ENCODE results near the gene SH3BP5L. TPM values are rescaled to one million over a fixed set of nuclear protein-coding genes. Genes with fewer than 3 reads are reported as not detected.

SH3BP5L gene
- total and polyA plus RNA-seq, 10 of the 15 experiments (the other 5 are each of a cell fraction or from before 2014, with no cell fraction given), result 1.1 to 22.8 (median 10.9) TPM

GRCh38 chr1:248813546-248813945, 12.2 kb downstream of the SH3BP5L start:
- H2AFZ ChIP-seq (ENCODE audit: control insufficient read depth, low read depth, low read length), result no peak overlapping the region
- ChIA-PET RAD21 (ENCODE audit: unreplicated experiment) (no interaction called here), SMC1A (ENCODE audit: uncharacterized antibody, unreplicated experiment) (interaction anchor here (0.6 kb wide), 1 partner anchor 108 kb away, joined by 3 read pairs; no protein-coding TSS in a partner anchor), POLR2A (no interaction called here), CTCF (interaction anchor here (0.8 to 1.5 kb wide), 2 partner anchors 112 to 409 kb away, joined by 3 read pairs; no protein-coding TSS in a partner anchor)
- H3K4me3 ChIP-seq, result no peak overlapping the region
- peaks cover 14 to 30% of the 10 kb centered on the region in 2 experiments; a peak in 3 of 4 replicates for H3K36me3 ChIP-seq (ENCODE audit: control insufficient read depth in 2 of 2, insufficient read depth in 2 of 2, low read length in 1 of 2)
- H3K4me2 ChIP-seq (ENCODE audit: control insufficient read depth, insufficient read depth), result no peak overlapping the region
- ATAC-seq (no peak), FAIRE-seq (no peak), DNase-seq (ENCODE audit: low read depth, low spot score) (no peak)
- 84% methylated on average over 8 of the region's 8 CpGs for WGBS (ENCODE audit: insufficient coverage, insufficient replicate concordance, low lambda C conversion rate, missing lambda C conversion rate)
- TF ChIP-seq, protein P1, sequence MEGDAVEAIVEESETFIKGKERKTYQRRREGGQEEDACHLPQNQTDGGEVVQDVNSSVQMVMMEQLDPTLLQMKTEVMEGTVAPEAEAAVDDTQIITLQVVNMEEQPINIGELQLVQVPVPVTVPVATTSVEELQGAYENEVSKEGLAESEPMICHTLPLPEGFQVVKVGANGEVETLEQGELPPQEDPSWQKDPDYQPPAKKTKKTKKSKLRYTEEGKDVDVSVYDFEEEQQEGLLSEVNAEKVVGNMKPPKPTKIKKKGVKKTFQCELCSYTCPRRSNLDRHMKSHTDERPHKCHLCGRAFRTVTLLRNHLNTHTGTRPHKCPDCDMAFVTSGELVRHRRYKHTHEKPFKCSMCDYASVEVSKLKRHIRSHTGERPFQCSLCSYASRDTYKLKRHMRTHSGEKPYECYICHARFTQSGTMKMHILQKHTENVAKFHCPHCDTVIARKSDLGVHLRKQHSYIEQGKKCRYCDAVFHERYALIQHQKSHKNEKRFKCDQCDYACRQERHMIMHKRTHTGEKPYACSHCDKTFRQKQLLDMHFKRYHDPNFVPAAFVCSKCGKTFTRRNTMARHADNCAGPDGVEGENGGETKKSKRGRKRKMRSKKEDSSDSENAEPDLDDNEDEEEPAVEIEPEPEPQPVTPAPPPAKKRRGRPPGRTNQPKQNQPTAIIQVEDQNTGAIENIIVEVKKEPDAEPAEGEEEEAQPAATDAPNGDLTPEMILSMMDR (IDR thresholded peaks at IDR 0.05 in 2 of 3, conservative IDR thresholded peaks at IDR 0.05 in 1 of 3; ENCODE audit: control insufficient read depth in 2 of 3, extremely low read depth in 1 of 3, insufficient read depth in 1 of 3, low read depth in 3 of 3, low read length in 3 of 3), result no peak
- intact Hi-C loops (cut with micrococcal nuclease; ENCODE audit: unreplicated experiment), result no loop called here
- no peaks in the 10 kb centered on the region for H3K9me3 ChIP-seq (replicated peaks; ENCODE audit: control insufficient read depth, insufficient read depth, low read length)
- no TSS peak for BruUV-seq (replicated peaks)
- peaks cover 2% of the 10 kb centered on the region for H3K4me1 ChIP-seq (ENCODE audit: control insufficient read depth, insufficient read depth, low read length)
- no peaks in the 10 kb centered on the region for H3K27me3 ChIP-seq (replicated peaks in 1 of 2; ENCODE audit: control insufficient read depth in 2 of 2, insufficient read depth in 2 of 2, low read length in 1 of 2)
- no peak overlapping the region for H3K27ac ChIP-seq (ENCODE audit: control insufficient read depth, insufficient read depth)
- no peak overlapping the region for H3K9ac ChIP-seq (ENCODE audit: control insufficient read depth, insufficient read depth, low read length)
- H3K79me2 ChIP-seq (ENCODE audit: control insufficient read depth, insufficient read depth, low read length), result peaks cover 3% of the 10 kb centered on the region
- no peaks in the 10 kb centered on the region for H4K20me1 ChIP-seq (ENCODE audit: control insufficient read depth, insufficient read depth)
- in situ Hi-C loops (cut with MboI), result no loop called here

DNA sequence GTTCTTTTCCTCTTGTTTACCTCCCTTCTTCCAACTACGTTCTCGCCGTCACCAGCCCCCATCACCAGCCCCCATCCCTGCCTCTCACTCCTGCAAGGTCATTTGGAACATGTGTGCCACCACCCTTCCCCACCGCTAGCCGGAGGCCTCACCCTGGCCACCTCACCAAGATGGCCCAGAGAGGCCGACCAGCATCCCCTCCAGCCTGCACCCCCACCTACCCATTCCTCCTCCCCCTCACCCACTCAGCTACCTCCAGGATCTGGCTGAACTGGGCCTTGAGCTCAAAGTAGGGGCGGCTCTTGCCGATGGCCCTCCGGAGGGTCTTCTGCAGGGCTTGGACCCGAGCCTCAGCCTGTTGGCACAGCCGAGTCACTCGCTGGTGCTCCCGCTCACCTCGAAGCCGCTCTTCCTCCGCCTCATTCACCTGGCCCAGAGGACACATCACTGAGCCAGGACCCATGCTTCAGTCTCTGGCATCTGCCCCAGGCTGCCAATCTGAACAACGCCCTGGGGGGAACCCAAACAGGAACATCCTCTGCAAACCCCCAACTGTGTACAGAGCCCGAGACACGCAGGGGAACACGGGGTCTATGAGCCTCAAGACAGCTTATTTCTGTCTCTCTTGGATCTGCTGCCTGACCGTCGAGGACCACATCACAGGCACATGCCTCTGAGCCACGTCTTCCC, 12.8 kb downstream of the SH3BP5L start:
- H4K20me1 ChIP-seq (ENCODE audit: control insufficient read depth, insufficient read depth), result no peaks in the 10 kb centered on the region
- H3K4me2 ChIP-seq (ENCODE audit: control insufficient read depth, insufficient read depth), result no peak overlapping the region
- ChIA-PET CTCF (interaction anchor here (0.6 to 0.8 kb wide), 3 partner anchors 50 to 408 kb away, joined by 3 read pairs; no protein-coding TSS in a partner anchor), SMC1A (ENCODE audit: uncharacterized antibody, unreplicated experiment) (interaction anchor here (1.2 kb wide), 1 partner anchor 119 kb away, joined by 3 read pairs; no protein-coding TSS in a partner anchor), POLR2A (no interaction called here), RAD21 (ENCODE audit: unreplicated experiment) (interaction anchor here (0.7 kb wide), 1 partner anchor 126 kb away, joined by 4 read pairs; no protein-coding TSS in a partner anchor)
- H3K79me2 ChIP-seq (ENCODE audit: control insufficient read depth, insufficient read depth, low read length), result no peaks in the 10 kb centered on the region
- no peak overlapping the region for H2AFZ ChIP-seq (ENCODE audit: control insufficient read depth, low read depth, low read length)
- no TSS peak for BruUV-seq (replicated peaks)
- no peaks in the 10 kb centered on the region for H3K27me3 ChIP-seq (replicated peaks in 1 of 2; ENCODE audit: control insufficient read depth in 2 of 2, insufficient read depth in 2 of 2, low read length in 1 of 2)
- no peak for ATAC-seq
- FAIRE-seq, result no peak
- H3K9me3 ChIP-seq (replicated peaks; ENCODE audit: control insufficient read depth, insufficient read depth, low read length), result no peaks in the 10 kb centered on the region
- 90% methylated on average over 22 of the region's 23 CpGs for WGBS (ENCODE audit: insufficient coverage, insufficient replicate concordance, low lambda C conversion rate, missing lambda C conversion rate)
- in situ Hi-C loops (cut with MboI) (no loop called here), intact Hi-C loops (cut with micrococcal nuclease; ENCODE audit: unreplicated experiment) (no loop called here)
- H3K4me3 ChIP-seq, result no peak overlapping the region
- H3K27ac ChIP-seq (ENCODE audit: control insufficient read depth, insufficient read depth), result no peak overlapping the region
- no peak overlapping the region for H3K9ac ChIP-seq (ENCODE audit: control insufficient read depth, insufficient read depth, low read length)
- no peak for DNase-seq (ENCODE audit: low read depth, low spot score)
- H3K36me3 ChIP-seq (ENCODE audit: control insufficient read depth in 2 of 2, insufficient read depth in 2 of 2, low read length in 1 of 2), result peaks cover 14 to 30% of the 10 kb centered on the region in 2 experiments; a peak in 3 of 4 replicates
- H3K4me1 ChIP-seq (ENCODE audit: control insufficient read depth, insufficient read depth, low read length), result no peaks in the 10 kb centered on the region
- TF ChIP-seq SUPT20H (IDR thresholded peaks at IDR 0.05; ENCODE audit: borderline replicate concordance, control insufficient read depth, low read depth, low read length), result no peak
- TF ChIP-seq, protein P2, sequence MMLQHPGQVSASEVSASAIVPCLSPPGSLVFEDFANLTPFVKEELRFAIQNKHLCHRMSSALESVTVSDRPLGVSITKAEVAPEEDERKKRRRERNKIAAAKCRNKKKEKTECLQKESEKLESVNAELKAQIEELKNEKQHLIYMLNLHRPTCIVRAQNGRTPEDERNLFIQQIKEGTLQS (IDR thresholded peaks at IDR 0.05; ENCODE audit: borderline replicate concordance, extremely low read depth, low read depth, low read length), result no peak
- TF ChIP-seq WRNIP1 (IDR thresholded peaks at IDR 0.05; ENCODE audit: borderline replicate concordance, low read depth, low read length), result no peak
- no peak for TF ChIP-seq JUND (IDR thresholded peaks at IDR 0.05; ENCODE audit: low read depth, low read length)
- TF ChIP-seq, protein P3, sequence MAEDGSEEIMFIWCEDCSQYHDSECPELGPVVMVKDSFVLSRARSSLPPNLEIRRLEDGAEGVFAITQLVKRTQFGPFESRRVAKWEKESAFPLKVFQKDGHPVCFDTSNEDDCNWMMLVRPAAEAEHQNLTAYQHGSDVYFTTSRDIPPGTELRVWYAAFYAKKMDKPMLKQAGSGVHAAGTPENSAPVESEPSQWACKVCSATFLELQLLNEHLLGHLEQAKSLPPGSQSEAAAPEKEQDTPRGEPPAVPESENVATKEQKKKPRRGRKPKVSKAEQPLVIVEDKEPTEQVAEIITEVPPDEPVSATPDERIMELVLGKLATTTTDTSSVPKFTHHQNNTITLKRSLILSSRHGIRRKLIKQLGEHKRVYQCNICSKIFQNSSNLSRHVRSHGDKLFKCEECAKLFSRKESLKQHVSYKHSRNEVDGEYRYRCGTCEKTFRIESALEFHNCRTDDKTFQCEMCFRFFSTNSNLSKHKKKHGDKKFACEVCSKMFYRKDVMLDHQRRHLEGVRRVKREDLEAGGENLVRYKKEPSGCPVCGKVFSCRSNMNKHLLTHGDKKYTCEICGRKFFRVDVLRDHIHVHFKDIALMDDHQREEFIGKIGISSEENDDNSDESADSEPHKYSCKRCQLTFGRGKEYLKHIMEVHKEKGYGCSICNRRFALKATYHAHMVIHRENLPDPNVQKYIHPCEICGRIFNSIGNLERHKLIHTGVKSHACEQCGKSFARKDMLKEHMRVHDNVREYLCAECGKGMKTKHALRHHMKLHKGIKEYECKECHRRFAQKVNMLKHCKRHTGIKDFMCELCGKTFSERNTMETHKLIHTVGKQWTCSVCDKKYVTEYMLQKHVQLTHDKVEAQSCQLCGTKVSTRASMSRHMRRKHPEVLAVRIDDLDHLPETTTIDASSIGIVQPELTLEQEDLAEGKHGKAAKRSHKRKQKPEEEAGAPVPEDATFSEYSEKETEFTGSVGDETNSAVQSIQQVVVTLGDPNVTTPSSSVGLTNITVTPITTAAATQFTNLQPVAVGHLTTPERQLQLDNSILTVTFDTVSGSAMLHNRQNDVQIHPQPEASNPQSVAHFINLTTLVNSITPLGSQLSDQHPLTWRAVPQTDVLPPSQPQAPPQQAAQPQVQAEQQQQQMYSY (CRISPR knock-in tag; IDR thresholded peaks at IDR 0.05), result no peak
- TF ChIP-seq TCF3 (IDR thresholded peaks at IDR 0.05; ENCODE audit: borderline replicate concordance, insufficient read depth, low read depth, low read length), result no peak
- TF ChIP-seq MTA3 (IDR thresholded peaks at IDR 0.05; ENCODE audit: borderline replicate concordance, low read length), result no peak
- TF ChIP-seq NR2C1 (IDR thresholded peaks at IDR 0.05), result no peak
